SU-DHL-6 (cell line): Measurements from ENCODE around the gene LRIT3.

Source experiments
- H2AFZ ChIP-seq: fragments of 200-600 bp; sonication (generic); 2 replicates; pipeline ENCODE4 v1.6.1; 2014; ENCODE audit warnings: low read depth, mild to moderate bottlenecking, moderate library complexity, mixed read lengths, antibody characterized with exemption, low read length; ENCODE audit not compliant: severe bottlenecking
- H3F3A ChIP-seq: fragments of 200-600 bp; shearing (Covaris generic); 2 replicates; pipeline ENCODE4 v1.6.0; 2016; ENCODE audit warnings: antibody characterized with exemption, mild to moderate bottlenecking; ENCODE audit not compliant: insufficient read depth
- H3K27ac ChIP-seq: fragments of 200-600 bp; sonication (generic); 2 replicates; pipeline ENCODE4 v1.5.1; 2016; ENCODE audit warnings: low read depth, mild to moderate bottlenecking, low read length, moderate library complexity, mixed read lengths
- H3K27me3 ChIP-seq: fragments of 200-600 bp; sonication (generic), shearing (Covaris generic); 2 replicates; pipeline ENCODE4 v1.6.0; 2014; ENCODE audit warnings: mild to moderate bottlenecking, low read length
- H3K36me3 ChIP-seq: fragments of 200-600 bp; sonication (generic); 2 replicates; pipeline ENCODE4 v1.6.1; 2014; ENCODE audit warnings: mild to moderate bottlenecking, low read length, mixed read lengths
- H3K4me2 ChIP-seq: fragments of 300-600, 200-600 bp; shearing (Covaris generic), sonication (generic); 2 replicates; pipeline ENCODE4 v1.6.0; 2014; ENCODE audit warnings: low read length, low read depth, mild to moderate bottlenecking; ENCODE audit not compliant: poor library complexity, severe bottlenecking
- H3K4me3 ChIP-seq: fragments of 200-600 bp; sonication (generic); 2 replicates; pipeline ENCODE4 v1.5.1; 2014; ENCODE audit warnings: antibody characterized with exemption, low read length, mild to moderate bottlenecking, mixed read lengths; ENCODE audit not compliant: insufficient read depth, poor library complexity, severe bottlenecking
- H3K79me2 ChIP-seq: fragments of 200-600 bp; sonication (generic); 2 replicates; pipeline ENCODE4 v1.6.1; 2014; ENCODE audit warnings: mild to moderate bottlenecking, low read length, moderate library complexity; ENCODE audit not compliant: insufficient read depth
- H3K9ac ChIP-seq: fragments of 200-600 bp; sonication (generic); 2 replicates; pipeline ENCODE4 v1.7.0; 2014; ENCODE audit warnings: mild to moderate bottlenecking, low read length
- H3K9me2 ChIP-seq: fragments of 200-600 bp; sonication (generic); replicated peaks from 2 replicates; pipeline ENCODE4 v1.6.1; 2014; ENCODE audit warnings: low read length; ENCODE audit not compliant: insufficient read depth
- H3K9me3 ChIP-seq: fragments of 200-600 bp; sonication (generic); 2 replicates; pipeline ENCODE4 v1.6.1; 2014; ENCODE audit warnings: low read length, mixed read lengths; ENCODE audit not compliant: insufficient read depth
- H4K20me1 ChIP-seq: fragments of 200-600 bp; sonication (generic); 2 replicates; pipeline ENCODE4 v1.6.1; 2014; ENCODE audit warnings: low read depth, mild to moderate bottlenecking, antibody characterized with exemption, low read length, moderate library complexity, mixed read lengths
- CTCF ChIP-seq: fragments of 200-600 bp; sonication (generic); IDR thresholded peaks from one replicate; pipeline ENCODE4 v1.5.1; 2017; ENCODE audit warnings: antibody characterized with exemption, mild to moderate bottlenecking, low read length, moderate library complexity; ENCODE audit not compliant: insufficient read depth, poor library complexity, severe bottlenecking
- EZH2phosphoT487 ChIP-seq: fragments of 200-600 bp; sonication (generic), shearing (Covaris generic); conservative IDR thresholded peaks from 2 replicates; pipeline ENCODE4 v1.6.1; 2018; ENCODE audit warnings: mild to moderate bottlenecking, antibody characterized with exemption, low read length, moderate library complexity, mixed read lengths

The LRIT3 gene

GRCh38 chr4:109847896-109848442 lies at the start of gene LRIT3:
Gene LRIT3, plus strand, starts transcription at chr4:109848107. Its CDS starts 95 bp downstream, at chr4:109848202.
- H3K27ac ChIP-seq, result no peak within 1 kb of the TSS
- no peaks in the 10 kb centered on the region for H3K36me3 ChIP-seq
- no peaks in the 10 kb centered on the region for H3K27me3 ChIP-seq
- H3K9me3 ChIP-seq, result no peaks in the 10 kb centered on the region
- H2AFZ ChIP-seq, result no peak within 1 kb of the TSS
- no peaks in the 10 kb centered on the region for H3K9me2 ChIP-seq
- H3F3A ChIP-seq, result no peaks in the 10 kb centered on the region
- no peak within 1 kb of the TSS for H3K4me3 ChIP-seq
- H3K79me2 ChIP-seq, result no peaks in the 10 kb centered on the region
- H3K9ac ChIP-seq, result no peak within 1 kb of the TSS
- H3K4me2 ChIP-seq, result no peak within 1 kb of the TSS
- TF ChIP-seq EZH2phosphoT487 (no peak), CTCF (no peak)
- H4K20me1 ChIP-seq, result no peaks in the 10 kb centered on the region

GRCh38 chr4:109798866-109799265 lies 49.0 kb upstream of the LRIT3 start:
- no peak overlapping the region for H3K4me2 ChIP-seq

GRCh38 chr4:109801099-109801789 lies 46.7 kb upstream of the LRIT3 start:
- no peak overlapping the region for H3K27ac ChIP-seq
- no peak overlapping the region for H2AFZ ChIP-seq
- no peak overlapping the region for H3K4me2 ChIP-seq
- no peaks in the 10 kb centered on the region for H3K27me3 ChIP-seq
- no peaks in the 10 kb centered on the region for H4K20me1 ChIP-seq
- no peaks in the 10 kb centered on the region for H3K9me3 ChIP-seq
- no peaks in the 10 kb centered on the region for H3K9me2 ChIP-seq
- H3K79me2 ChIP-seq, result no peaks in the 10 kb centered on the region
- TF ChIP-seq CTCF (no peak), EZH2phosphoT487 (no peak)
- no peak overlapping the region for H3K4me3 ChIP-seq
- no peak overlapping the region for H3K9ac ChIP-seq
- no peaks in the 10 kb centered on the region for H3F3A ChIP-seq
- no peaks in the 10 kb centered on the region for H3K36me3 ChIP-seq

More at GRCh38 chr4:109798866-109799265, 49.0 kb upstream of the LRIT3 start:
- H3F3A ChIP-seq, result no peaks in the 10 kb centered on the region
- no peak overlapping the region for H2AFZ ChIP-seq
- no peaks in the 10 kb centered on the region for H3K27me3 ChIP-seq
- H3K4me3 ChIP-seq, result no peak overlapping the region
- no peaks in the 10 kb centered on the region for H4K20me1 ChIP-seq
- TF ChIP-seq CTCF (no peak), EZH2phosphoT487 (no peak)
- H3K79me2 ChIP-seq, result no peaks in the 10 kb centered on the region
- no peak overlapping the region for H3K9ac ChIP-seq
- H3K9me3 ChIP-seq, result no peaks in the 10 kb centered on the region
- no peaks in the 10 kb centered on the region for H3K9me2 ChIP-seq
- H3K27ac ChIP-seq, result no peak overlapping the region
- no peaks in the 10 kb centered on the region for H3K36me3 ChIP-seq
